ENCODE results near the gene KDM4C.

Gene KDM4C

DNA sequence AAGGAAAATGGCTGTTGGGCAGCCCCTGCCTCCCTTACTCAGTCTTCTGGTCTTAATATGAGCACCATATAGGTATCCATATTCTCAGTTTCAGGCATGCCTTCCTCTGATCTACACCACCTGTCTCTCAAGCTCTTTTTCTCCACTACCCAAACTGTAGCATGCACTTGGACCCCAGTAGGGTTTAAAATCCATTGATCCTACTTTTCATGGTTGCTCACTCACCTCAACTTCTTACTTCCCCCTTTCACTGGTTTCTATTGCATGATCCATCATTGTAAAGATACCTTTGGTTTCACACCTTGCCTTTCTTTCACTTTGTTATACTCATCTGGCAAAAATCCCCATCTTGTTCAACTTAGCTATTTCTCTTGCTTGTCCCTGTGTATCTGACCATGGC is 159.4 kb downstream of the KDM4C start:
- no peaks in the 10 kb centered on the region for H3K27me3 ChIP-seq (ENCODE audit: low read length)
- no peaks in the 10 kb centered on the region for H4K20me1 ChIP-seq (ENCODE audit: low read depth, low read length)
- no peaks in the 10 kb centered on the region for H3K36me3 ChIP-seq (ENCODE audit: low read length)
- no peak overlapping the region for H3K9ac ChIP-seq (ENCODE audit: low read length)
- no peak for TF ChIP-seq EZH2phosphoT487 (conservative IDR thresholded peaks at IDR 0.05; ENCODE audit: low read length)
- TF ChIP-seq CTCF (IDR thresholded peaks at IDR 0.05; ENCODE audit: insufficient read depth, low read length, poor library complexity, severe bottlenecking) = no peak
- no peaks in the 10 kb centered on the region for H3K9me3 ChIP-seq (ENCODE audit: insufficient read depth, low read length)
- no peak overlapping the region for H3K4me3 ChIP-seq (ENCODE audit: insufficient read depth, low read length, poor library complexity, severe bottlenecking)
- no peak overlapping the region for H3K27ac ChIP-seq (ENCODE audit: low read depth, low read length)
- H2AFZ ChIP-seq (ENCODE audit: low read depth, low read length, severe bottlenecking) = no peak overlapping the region
- no peaks in the 10 kb centered on the region for H3K79me2 ChIP-seq (ENCODE audit: insufficient read depth, low read length)
- H3F3A ChIP-seq (ENCODE audit: insufficient read depth) = no peaks in the 10 kb centered on the region
- no peak overlapping the region for H3K4me2 ChIP-seq (ENCODE audit: low read depth, low read length, poor library complexity, severe bottlenecking)
- H3K9me2 ChIP-seq (replicated peaks; ENCODE audit: insufficient read depth, low read length) = no peaks in the 10 kb centered on the region

DNA sequence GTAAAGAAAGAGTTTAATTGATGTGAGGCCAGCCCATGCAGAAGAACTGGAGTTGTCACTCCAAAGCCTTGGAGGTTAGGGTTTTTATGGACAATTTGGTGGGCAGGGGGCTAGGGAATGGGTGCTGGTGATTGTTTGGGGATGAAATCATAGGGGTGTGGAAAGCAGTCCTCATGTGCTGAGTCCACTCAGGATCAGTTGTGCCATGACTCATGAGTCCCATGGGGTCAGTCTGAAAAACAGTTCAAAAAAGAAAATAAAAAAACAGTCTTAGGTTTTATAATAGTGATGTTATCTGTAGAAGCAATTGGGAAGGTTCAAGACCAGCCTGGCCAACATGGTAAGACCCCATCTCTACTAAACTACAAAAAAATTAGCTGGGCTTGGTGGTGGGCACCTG is 162.3 kb downstream of the KDM4C start:
- no peak overlapping the region for H3K27ac ChIP-seq (ENCODE audit: low read depth, low read length)
- no peak overlapping the region for H3K9ac ChIP-seq (ENCODE audit: low read length)
- H3K9me3 ChIP-seq (ENCODE audit: insufficient read depth, low read length) = no peaks in the 10 kb centered on the region
- no peak overlapping the region for H3K4me3 ChIP-seq (ENCODE audit: insufficient read depth, low read length, poor library complexity, severe bottlenecking)
- H2AFZ ChIP-seq (ENCODE audit: low read depth, low read length, severe bottlenecking) = no peak overlapping the region
- TF ChIP-seq CTCF (IDR thresholded peaks at IDR 0.05; ENCODE audit: insufficient read depth, low read length, poor library complexity, severe bottlenecking) (no peak), EZH2phosphoT487 (conservative IDR thresholded peaks at IDR 0.05; ENCODE audit: low read length) (no peak)
- no peaks in the 10 kb centered on the region for H3K9me2 ChIP-seq (replicated peaks; ENCODE audit: insufficient read depth, low read length)
- H4K20me1 ChIP-seq (ENCODE audit: low read depth, low read length) = no peaks in the 10 kb centered on the region
- no peaks in the 10 kb centered on the region for H3K27me3 ChIP-seq (ENCODE audit: low read length)
- H3F3A ChIP-seq (ENCODE audit: insufficient read depth) = no peaks in the 10 kb centered on the region
- no peak overlapping the region for H3K4me2 ChIP-seq (ENCODE audit: low read depth, low read length, poor library complexity, severe bottlenecking)
- H3K79me2 ChIP-seq (ENCODE audit: insufficient read depth, low read length) = no peaks in the 10 kb centered on the region
- H3K36me3 ChIP-seq (ENCODE audit: low read length) = no peaks in the 10 kb centered on the region

DNA sequence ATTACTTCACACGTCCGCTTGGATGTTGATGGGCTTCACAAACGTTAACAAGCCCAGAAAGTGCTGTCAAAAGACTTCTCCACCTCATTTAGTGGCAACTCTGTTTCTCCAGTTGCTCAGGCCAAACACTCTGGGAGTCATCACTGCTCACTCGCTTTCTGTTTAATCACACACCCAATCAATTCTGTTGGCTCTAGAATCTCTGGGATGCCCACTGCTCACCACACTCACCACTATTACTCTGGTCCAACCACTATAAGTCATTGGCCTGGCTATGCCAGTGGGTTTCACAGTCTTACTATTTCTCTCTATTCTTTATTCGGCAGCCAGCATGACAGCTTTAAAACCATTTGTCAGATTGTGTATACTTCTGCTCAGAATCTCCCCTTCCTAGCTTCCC is 163.5 kb downstream of the KDM4C start:
- Histone ChIP-seq H2AFZ (ENCODE audit: low read depth, low read length, severe bottlenecking) (no peak overlapping the region), H3K4me2 (ENCODE audit: low read depth, low read length, poor library complexity, severe bottlenecking) (no peak overlapping the region), H3K9me2 (replicated peaks; ENCODE audit: insufficient read depth, low read length) (no peaks in the 10 kb centered on the region), H4K20me1 (ENCODE audit: low read depth, low read length) (no peaks in the 10 kb centered on the region), H3K79me2 (ENCODE audit: insufficient read depth, low read length) (no peaks in the 10 kb centered on the region), H3K9ac (ENCODE audit: low read length) (no peak overlapping the region), H3K4me3 (ENCODE audit: insufficient read depth, low read length, poor library complexity, severe bottlenecking) (no peak overlapping the region), H3K27me3 (ENCODE audit: low read length) (no peaks in the 10 kb centered on the region), H3K9me3 (ENCODE audit: insufficient read depth, low read length) (no peaks in the 10 kb centered on the region), H3K27ac (ENCODE audit: low read depth, low read length) (no peak overlapping the region), H3F3A (ENCODE audit: insufficient read depth) (no peaks in the 10 kb centered on the region), H3K36me3 (ENCODE audit: low read length) (no peaks in the 10 kb centered on the region)
- no peak for TF ChIP-seq EZH2phosphoT487 (conservative IDR thresholded peaks at IDR 0.05; ENCODE audit: low read length)

DNA sequence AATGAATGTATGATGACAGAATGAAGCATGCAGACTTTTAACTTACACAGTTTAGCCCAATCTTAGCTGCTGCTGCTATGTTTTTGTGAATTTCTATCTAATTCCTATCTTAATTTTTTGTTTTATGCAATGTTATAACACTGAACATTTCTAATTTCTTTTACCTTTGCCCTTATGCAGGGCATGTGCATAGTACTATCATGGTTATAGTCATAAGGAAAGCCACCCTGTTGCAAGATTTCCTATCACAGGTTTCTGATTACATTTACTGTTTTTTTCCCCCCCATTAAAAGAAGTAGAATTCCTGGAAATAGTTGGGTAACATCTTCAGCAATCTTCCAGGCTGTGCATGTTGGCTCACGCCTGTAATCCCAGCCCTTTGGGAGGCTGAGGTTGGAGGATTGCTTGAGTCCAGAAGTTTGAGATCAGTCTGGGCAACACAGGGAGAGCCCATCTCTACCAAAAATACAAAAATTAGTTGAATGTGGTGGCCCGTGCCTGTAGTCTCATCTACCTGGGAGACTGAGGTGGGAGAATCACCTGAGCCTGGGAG is 164.4 kb downstream of the KDM4C start:
- Histone ChIP-seq H3K4me3 (ENCODE audit: insufficient read depth, low read length, poor library complexity, severe bottlenecking) (no peak overlapping the region), H3K9me3 (ENCODE audit: insufficient read depth, low read length) (no peaks in the 10 kb centered on the region), H3K36me3 (ENCODE audit: low read length) (no peaks in the 10 kb centered on the region)

More for the DNA sequence above, 164.4 kb downstream of the KDM4C start:
- Histone ChIP-seq H3K27me3 (ENCODE audit: low read length) (no peaks in the 10 kb centered on the region), H3K4me2 (ENCODE audit: low read depth, low read length, poor library complexity, severe bottlenecking) (no peak overlapping the region), H2AFZ (ENCODE audit: low read depth, low read length, severe bottlenecking) (no peak overlapping the region), H4K20me1 (ENCODE audit: low read depth, low read length) (no peaks in the 10 kb centered on the region), H3K9ac (ENCODE audit: low read length) (no peak overlapping the region), H3K27ac (ENCODE audit: low read depth, low read length) (no peak overlapping the region), H3K9me2 (replicated peaks; ENCODE audit: insufficient read depth, low read length) (no peaks in the 10 kb centered on the region), H3F3A (ENCODE audit: insufficient read depth) (no peaks in the 10 kb centered on the region), H3K79me2 (ENCODE audit: insufficient read depth, low read length) (no peaks in the 10 kb centered on the region)
- TF ChIP-seq CTCF (IDR thresholded peaks at IDR 0.05; ENCODE audit: insufficient read depth, low read length, poor library complexity, severe bottlenecking) (no peak), EZH2phosphoT487 (conservative IDR thresholded peaks at IDR 0.05; ENCODE audit: low read length) (no peak)

Data from SU-DHL-6 (cell line).